Upper lobe of left lung (tissue), 4 donors: Measurements from ENCODE around the gene DACH1.

Source experiments
- CTCF ChIP-seq, 6 experiments: fragments of 450-650 bp in 4 of 6; fragments of 200-600 bp in 2 of 6; sonication (generic) in 2 of 6; IDR thresholded peaks; one replicate each; pipeline ENCODE4 v1.5.1; 2016 to 2019; ENCODE audit warnings: antibody characterized with exemption in 6 of 6
- POLR2A ChIP-seq, 4 donors: fragments of 450-650 bp; IDR thresholded peaks; one replicate each; pipeline ENCODE4 v1.5.1; 2016 to 2017; ENCODE audit warnings: antibody characterized with exemption in 4 of 4, mild to moderate bottlenecking in 2 of 4
- POLR2AphosphoS5 ChIP-seq, 2 donors: sonication (generic); formaldehyde crosslinking; IDR thresholded peaks; one replicate each; pipeline ENCODE4 v1.5.1; 2017; ENCODE audit warnings: antibody characterized with exemption in 2 of 2

DNA sequence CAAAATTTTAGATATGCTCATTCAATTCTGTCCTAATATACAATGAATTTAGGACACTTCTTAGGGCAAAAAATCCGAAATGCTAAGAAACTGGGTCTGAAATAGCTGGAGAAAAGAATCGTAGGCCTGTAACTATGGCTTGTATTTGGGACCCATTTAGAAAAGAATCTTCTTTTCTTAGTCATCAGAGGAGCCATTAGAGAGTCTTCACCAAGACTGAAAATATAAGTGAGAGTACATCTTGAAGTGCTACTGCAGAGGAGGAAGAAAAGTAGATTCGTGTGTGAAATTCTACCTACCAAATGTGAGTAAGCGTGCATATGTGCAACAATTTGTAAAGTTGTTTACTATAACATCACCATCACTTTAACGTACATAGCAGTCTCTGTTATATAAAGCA, 8.8 kb upstream of the DACH1 start:
- no peak for TF ChIP-seq CTCF (IDR thresholded peaks at IDR 0.05)
- TF ChIP-seq POLR2A (IDR thresholded peaks at IDR 0.05), result no peak
- no peak for TF ChIP-seq POLR2AphosphoS5 (IDR thresholded peaks at IDR 0.05)
